Activated B cell treated with CpG ODN at 0.5 μM for 24 hours (primary cell): ENCODE measurements around the gene ZDHHC13. TPM values are rescaled to one million over a fixed set of nuclear protein-coding genes. Genes with fewer than 3 reads are reported as not detected.

Experiments used
- ATAC-seq: fragments of 200-7000 bp; cut with Tn5 transposase; one replicate; pipeline ENCODE4 v1.10.0; 2021; ENCODE audit warnings: low read depth, mild to moderate bottlenecking, moderate library complexity
- CTCF ChIA-PET: fragments of 350-600 bp; sonication (Branson Sonifier 250); formaldehyde crosslinking; loops from one replicate; lab custom pipeline; 2021; ENCODE audit warnings: antibody characterized with exemption; lab: Charles Lee
- POLR2A ChIA-PET: fragments of 350-600 bp; sonication (Branson Sonifier 250); formaldehyde crosslinking; loops from one replicate; lab custom pipeline; 2021; ENCODE audit warnings: antibody characterized with exemption; lab: Charles Lee
- DNase-seq: peaks from one replicate; pipeline ENCODE4 v3.0.0; 2022
- H3K27ac Mint-ChIP-seq: one replicate; pipeline ENCODE4 v1.8.0; 2020; ENCODE audit warnings: mixed read lengths
- H3K27me3 Mint-ChIP-seq: one replicate; pipeline ENCODE4 v1.8.0; 2021; ENCODE audit warnings: mixed read lengths
- H3K36me3 Mint-ChIP-seq: one replicate; pipeline ENCODE4 v1.8.0; 2021; ENCODE audit warnings: low read depth, mixed read lengths
- H3K4me1 Mint-ChIP-seq: one replicate; pipeline ENCODE4 v1.8.0; 2021; ENCODE audit warnings: mixed read lengths
- H3K4me3 Mint-ChIP-seq: one replicate; pipeline ENCODE4 v1.8.0; 2020; ENCODE audit warnings: mild to moderate bottlenecking, mixed read lengths
- H3K9me3 Mint-ChIP-seq: one replicate; pipeline ENCODE4 v1.8.0; 2020; ENCODE audit warnings: mixed read lengths
- intact Hi-C: fragments of 100-400 bp; cut with micrococcal nuclease; formaldehyde crosslinking; loops from one replicate; pipeline ENCODE4 v1.15.1; 2024
- total RNA-seq: library from RNA; stranded (reverse); gene quantifications from 2 replicates; pipeline ENCODE4 v1.2.3, GENCODE V29; 2022
- TF ChIP-seq, protein P1 (sequence below): fragments of 200-600 bp; IDR thresholded peaks from one replicate; pipeline ENCODE4 v1.8.0; 2022; ENCODE audit warnings: antibody characterized with exemption, mild to moderate bottlenecking

Gene ZDHHC13
- total RNA-seq, 1 donor from 2014 or later, result 25.2 TPM

DNA sequence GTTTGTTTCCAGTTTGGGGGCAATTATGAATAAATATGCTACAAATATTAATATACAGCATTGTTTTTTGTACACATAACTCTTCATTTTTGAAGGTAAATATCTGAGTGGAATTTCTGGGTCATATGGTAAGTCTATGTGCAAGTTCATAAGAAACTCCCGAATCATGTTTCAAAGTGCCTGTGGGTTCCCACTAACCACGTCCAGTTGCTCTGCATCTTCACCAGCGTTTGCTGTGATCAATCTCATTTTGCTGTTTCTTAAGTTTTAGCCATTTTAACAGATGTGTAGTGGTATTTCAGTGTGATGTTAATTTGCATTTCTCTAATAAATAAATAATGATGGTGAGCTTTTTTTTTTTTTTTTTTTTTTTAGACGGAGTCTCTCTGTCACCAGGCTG lies 99.1 kb downstream of the ZDHHC13 start:
- TF ChIP-seq, protein P1, sequence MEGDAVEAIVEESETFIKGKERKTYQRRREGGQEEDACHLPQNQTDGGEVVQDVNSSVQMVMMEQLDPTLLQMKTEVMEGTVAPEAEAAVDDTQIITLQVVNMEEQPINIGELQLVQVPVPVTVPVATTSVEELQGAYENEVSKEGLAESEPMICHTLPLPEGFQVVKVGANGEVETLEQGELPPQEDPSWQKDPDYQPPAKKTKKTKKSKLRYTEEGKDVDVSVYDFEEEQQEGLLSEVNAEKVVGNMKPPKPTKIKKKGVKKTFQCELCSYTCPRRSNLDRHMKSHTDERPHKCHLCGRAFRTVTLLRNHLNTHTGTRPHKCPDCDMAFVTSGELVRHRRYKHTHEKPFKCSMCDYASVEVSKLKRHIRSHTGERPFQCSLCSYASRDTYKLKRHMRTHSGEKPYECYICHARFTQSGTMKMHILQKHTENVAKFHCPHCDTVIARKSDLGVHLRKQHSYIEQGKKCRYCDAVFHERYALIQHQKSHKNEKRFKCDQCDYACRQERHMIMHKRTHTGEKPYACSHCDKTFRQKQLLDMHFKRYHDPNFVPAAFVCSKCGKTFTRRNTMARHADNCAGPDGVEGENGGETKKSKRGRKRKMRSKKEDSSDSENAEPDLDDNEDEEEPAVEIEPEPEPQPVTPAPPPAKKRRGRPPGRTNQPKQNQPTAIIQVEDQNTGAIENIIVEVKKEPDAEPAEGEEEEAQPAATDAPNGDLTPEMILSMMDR, result no peak
- H3K4me1 Mint-ChIP-seq, result no peaks in the 10 kb centered on the region
- ATAC-seq (no peak), DNase-seq (no peak)
- POLR2A ChIA-PET, result interaction anchor here (0.6 kb wide), 1 partner anchor 61 kb away, joined by 3 read pairs; no protein-coding TSS in a partner anchor
- CTCF ChIA-PET, result no interaction called here
- no peaks in the 10 kb centered on the region for H3K9me3 Mint-ChIP-seq
- H3K27ac Mint-ChIP-seq, result no peak overlapping the region
- intact Hi-C loops, result no loop called here
- peaks cover 8% of the 10 kb centered on the region for H3K27me3 Mint-ChIP-seq
- no peak overlapping the region for H3K4me3 Mint-ChIP-seq
- no peaks in the 10 kb centered on the region for H3K36me3 Mint-ChIP-seq

DNA sequence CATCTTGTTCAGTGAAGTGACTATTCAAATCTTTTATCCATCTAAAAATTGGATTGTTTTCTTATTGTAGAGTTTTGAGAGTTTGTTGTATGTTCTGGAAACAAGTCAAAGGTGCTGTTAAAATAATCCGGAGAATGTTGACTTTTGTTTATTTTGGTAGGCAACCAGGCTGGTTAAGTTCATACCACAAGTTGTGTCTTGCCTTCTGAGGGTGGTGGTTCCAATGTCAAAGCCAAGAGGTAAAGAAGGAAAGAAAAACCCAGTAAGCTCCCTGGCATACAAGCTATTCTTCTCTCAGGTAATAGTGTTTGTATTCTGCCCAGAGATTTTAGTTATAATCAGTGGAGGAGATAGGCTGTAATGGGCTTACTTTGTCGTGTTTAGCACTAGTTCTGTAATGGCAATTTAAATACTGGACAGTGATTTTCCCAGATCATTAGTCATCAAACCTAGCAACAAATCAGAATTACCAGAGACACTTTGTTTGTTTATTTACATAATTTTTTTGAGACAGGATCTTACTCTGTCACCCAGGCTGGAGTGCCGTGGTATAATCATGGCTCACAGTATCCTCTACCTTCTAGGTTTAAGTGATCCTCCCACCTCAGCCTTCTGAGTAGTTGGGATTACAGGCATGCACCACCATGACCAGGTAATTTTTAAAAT lies 99.9 kb downstream of the ZDHHC13 start:
- intact Hi-C loops, result no loop called here
- no peak overlapping the region for H3K4me3 Mint-ChIP-seq
- peaks cover 1% of the 10 kb centered on the region for H3K9me3 Mint-ChIP-seq
- ChIA-PET CTCF (no interaction called here), POLR2A (no interaction called here)
- H3K27me3 Mint-ChIP-seq, result peaks cover 8% of the 10 kb centered on the region
- no peak overlapping the region for H3K27ac Mint-ChIP-seq
- TF ChIP-seq, protein P1, result no peak
- H3K36me3 Mint-ChIP-seq, result no peaks in the 10 kb centered on the region
- no peaks in the 10 kb centered on the region for H3K4me1 Mint-ChIP-seq
- DNase-seq, result no peak
- ATAC-seq, result no peak

DNA sequence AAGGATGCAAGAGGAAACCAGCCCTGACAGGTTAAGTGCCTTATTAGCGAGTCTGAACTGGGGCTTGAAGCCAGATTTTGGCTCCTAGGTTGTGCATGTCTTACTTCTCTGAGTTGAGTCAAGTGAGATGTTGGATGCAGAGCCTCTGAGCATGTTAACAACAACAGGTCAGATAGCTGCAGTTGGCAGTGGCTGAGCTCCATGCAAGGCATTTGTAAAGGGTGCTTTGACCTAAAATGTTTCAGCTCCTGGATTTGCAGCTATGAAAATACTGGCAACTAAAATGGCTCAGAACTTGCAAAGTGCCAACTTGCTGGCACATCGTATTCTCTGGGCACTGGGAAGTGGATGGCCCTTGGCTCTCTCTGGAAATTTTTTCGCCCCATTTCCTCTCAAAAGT lies 101.2 kb downstream of the ZDHHC13 start:
- ATAC-seq (no peak), DNase-seq (no peak)
- peaks cover 5% of the 10 kb centered on the region for H3K27me3 Mint-ChIP-seq
- intact Hi-C loops, result no loop called here
- H3K36me3 Mint-ChIP-seq, result no peaks in the 10 kb centered on the region
- no peak overlapping the region for H3K4me3 Mint-ChIP-seq
- H3K9me3 Mint-ChIP-seq, result peaks cover 3% of the 10 kb centered on the region
- POLR2A ChIA-PET, result no interaction called here
- TF ChIP-seq, protein P1, result no peak
- CTCF ChIA-PET, result no interaction called here
- H3K4me1 Mint-ChIP-seq, result no peaks in the 10 kb centered on the region
- H3K27ac Mint-ChIP-seq, result no peak overlapping the region

DNA sequence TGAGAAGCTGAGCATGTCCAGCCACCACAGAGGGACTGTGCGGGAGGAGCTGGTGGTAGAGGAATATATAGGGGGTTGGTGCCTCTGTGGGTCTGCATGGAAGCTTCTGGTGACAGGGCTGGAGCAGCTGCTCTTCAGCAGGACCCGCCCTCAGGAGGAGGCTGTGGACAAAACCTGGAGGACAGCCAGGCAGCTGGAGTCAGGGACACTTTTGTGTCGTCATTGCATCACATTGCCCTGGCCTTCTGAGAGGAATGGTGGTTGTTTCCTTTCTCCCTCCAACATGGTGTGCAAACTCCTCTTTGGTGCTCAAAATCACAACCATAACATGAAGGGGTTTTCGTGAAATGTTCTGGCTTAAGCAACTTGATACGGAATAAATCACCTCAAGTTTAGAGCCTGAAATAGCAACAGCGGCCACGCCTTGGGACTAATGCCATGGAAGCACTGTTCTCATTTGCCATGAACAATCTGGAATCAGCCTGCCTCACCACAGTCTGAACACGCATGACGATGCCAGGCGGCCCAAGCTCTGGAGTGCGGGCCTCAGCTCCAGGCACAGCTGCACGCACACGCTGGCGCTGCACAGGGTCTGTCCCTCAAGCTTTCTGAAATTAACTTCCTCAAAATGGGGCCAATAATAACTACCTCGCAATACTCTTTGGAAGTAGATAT lies 102.0 kb downstream of the ZDHHC13 start:
- intact Hi-C loops, result no loop called here
- no peak for ATAC-seq
- no peak overlapping the region for H3K27ac Mint-ChIP-seq
- H3K4me3 Mint-ChIP-seq, result no peak overlapping the region
- no peaks in the 10 kb centered on the region for H3K4me1 Mint-ChIP-seq
- H3K9me3 Mint-ChIP-seq, result peaks cover 3% of the 10 kb centered on the region
- POLR2A ChIA-PET, result interaction anchor here (0.5 kb wide), 1 partner anchor 8 kb away, joined by 8 read pairs; no protein-coding TSS in a partner anchor
- CTCF ChIA-PET, result no interaction called here
- H3K36me3 Mint-ChIP-seq, result no peaks in the 10 kb centered on the region
- TF ChIP-seq, protein P1, result no peak
- H3K27me3 Mint-ChIP-seq, result peaks cover 3% of the 10 kb centered on the region
- DNase-seq, result no peak

DNA sequence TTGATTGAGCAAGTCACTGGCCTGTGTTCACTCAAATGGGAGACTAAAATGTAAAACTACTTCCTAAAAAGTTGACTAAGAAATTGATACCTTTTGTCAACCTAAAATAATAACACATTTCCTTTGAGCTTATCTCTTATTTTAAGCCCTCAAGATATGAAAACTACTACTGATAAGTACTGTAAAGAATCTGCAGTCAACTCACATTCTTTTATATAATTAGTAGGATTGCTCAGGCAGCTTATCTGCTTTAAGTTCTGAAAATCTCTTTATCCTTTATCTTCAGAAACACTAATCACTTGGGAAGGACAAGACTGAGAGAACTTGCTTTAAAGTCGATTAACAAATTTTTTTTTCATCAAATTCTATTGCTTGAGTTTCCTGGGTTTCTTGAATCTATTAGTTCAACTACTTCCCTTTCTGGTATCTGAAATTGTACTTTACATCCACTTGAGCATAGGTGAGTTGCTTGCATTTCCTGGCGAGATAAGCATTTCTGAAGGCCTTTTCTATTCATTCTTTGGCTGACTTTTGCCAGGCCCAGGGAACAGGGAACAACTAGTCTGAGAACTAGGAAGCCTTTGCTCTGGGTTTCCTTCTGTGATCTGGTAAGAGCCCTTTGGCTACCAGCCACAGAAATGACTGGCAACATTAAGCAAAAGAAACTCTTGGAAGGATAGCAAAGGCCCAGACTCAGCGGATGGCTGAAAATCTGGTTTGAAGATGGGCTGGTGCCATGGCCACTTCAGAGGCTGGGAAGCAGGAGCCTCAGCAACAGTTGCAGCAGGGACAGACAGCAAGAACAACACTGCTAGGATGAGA lies 104.1 kb downstream of the ZDHHC13 start:
- no peak overlapping the region for H3K27ac Mint-ChIP-seq
- DNase-seq (no peak), ATAC-seq (no peak)
- POLR2A ChIA-PET, result no interaction called here
- intact Hi-C loops, result no loop called here
- H3K4me1 Mint-ChIP-seq, result no peaks in the 10 kb centered on the region
- TF ChIP-seq, protein P1, result no peak
- H3K9me3 Mint-ChIP-seq, result peaks cover 3% of the 10 kb centered on the region
- peaks cover 3% of the 10 kb centered on the region for H3K27me3 Mint-ChIP-seq
- H3K36me3 Mint-ChIP-seq, result no peaks in the 10 kb centered on the region
- CTCF ChIA-PET, result no interaction called here
- H3K4me3 Mint-ChIP-seq, result no peak overlapping the region
